ENCODE measurements around the gene CDK8. TPM values are rescaled to one million over a fixed set of nuclear protein-coding genes. Genes with fewer than 3 reads are reported as not detected.

CDK8 gene
- total and polyA plus RNA-seq, 9 of the 15 experiments (the other 6 are each of a cell fraction or from before 2014, with no cell fraction given) = 11.3 to 33.7 (median 20.3) TPM

GRCh38 chr13:26420282-26420960 is 166.5 kb downstream of the CDK8 start:
- H3K79me2 ChIP-seq (ENCODE audit: control insufficient read depth, insufficient read depth, low read length) = no peaks in the 10 kb centered on the region
- intact Hi-C loops (cut with micrococcal nuclease) (no loop called here), in situ Hi-C loops (cut with MboI) (no loop called here)
- 12% methylated on average over 4 of the region's 4 CpGs for WGBS (ENCODE audit: insufficient coverage, low coverage, missing lambda C conversion rate)
- H3K27ac ChIP-seq (ENCODE audit: extremely low read depth, low read depth, low read length) = no peak overlapping the region
- DNase-seq (ENCODE audit: extremely low read depth in 1 of 4, low spot score in 3 of 4) (no peak), ATAC-seq (no peak), FAIRE-seq (no peak)
- H3K9ac ChIP-seq (ENCODE audit: insufficient read depth in 1 of 2, low read depth in 2 of 2, low read length in 2 of 2) = no peak overlapping the region
- no peaks in the 10 kb centered on the region for H3K9me3 ChIP-seq (replicated peaks; ENCODE audit: control insufficient read depth, insufficient read depth, low read depth, low read length)
- H3K9me1 ChIP-seq (ENCODE audit: control insufficient read depth, insufficient read depth, low read length) = no peaks in the 10 kb centered on the region
- CTCF ChIA-PET (ENCODE audit: low intra/inter-chr PET ratio) = no interaction called here
- H3K27me3 ChIP-seq (ENCODE audit: control insufficient read depth in 2 of 2, insufficient read depth in 2 of 2, low read length in 2 of 2) = peaks cover 0 to 6% of the 10 kb centered on the region in 2 experiments; a peak in 1 of 5 replicates
- no peak overlapping the region for H2AFZ ChIP-seq (ENCODE audit: low read depth, low read length)
- no peaks in the 10 kb centered on the region for H4K20me1 ChIP-seq (replicated peaks; ENCODE audit: control insufficient read depth, insufficient read depth, low read length)
- POLR2A ChIA-PET = no interaction called here
- no peak for TF ChIP-seq THAP7 (CRISPR knock-in tag; IDR thresholded peaks at IDR 0.05)
- no peak overlapping the region for H3K4me3 ChIP-seq
- no peaks in the 10 kb centered on the region for H3K4me1 ChIP-seq (replicated peaks in 1 of 2; ENCODE audit: control insufficient read depth in 2 of 2, insufficient read depth in 2 of 2, low read length in 2 of 2)
- H3K4me2 ChIP-seq (ENCODE audit: insufficient read depth, low read length) = no peak overlapping the region
- BruUV-seq (replicated peaks) = no TSS peak
- no peaks in the 10 kb centered on the region for H3K36me3 ChIP-seq (ENCODE audit: control insufficient read depth, insufficient read depth, low read length)

DNA sequence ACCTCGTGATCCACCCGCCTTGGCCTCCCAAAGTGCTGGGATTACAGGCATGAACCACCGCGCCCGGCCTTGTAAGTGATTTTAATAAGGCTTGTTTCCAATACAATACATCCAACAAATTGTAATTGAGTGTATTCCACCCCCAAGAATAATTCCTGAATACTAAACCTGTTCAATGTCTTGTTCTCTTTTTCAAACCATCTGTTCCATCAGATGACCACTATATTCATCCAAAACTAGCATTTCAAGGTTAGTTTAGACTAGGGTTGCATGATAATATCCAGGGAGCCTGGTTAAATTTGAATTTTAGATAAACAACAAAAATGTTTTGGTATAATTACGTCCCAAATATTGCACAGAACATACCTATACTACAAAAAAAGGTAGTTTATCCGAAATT is 168.1 kb downstream of the CDK8 start:
- in situ Hi-C loops (cut with MboI) = no loop called here
- Histone ChIP-seq H3K27me3 (ENCODE audit: control insufficient read depth in 2 of 2, insufficient read depth in 2 of 2, low read length in 2 of 2) (peaks cover 0 to 6% of the 10 kb centered on the region in 2 experiments; a peak in 1 of 5 replicates), H3K27ac (ENCODE audit: extremely low read depth, low read depth, low read length) (no peak overlapping the region), H2AFZ (ENCODE audit: low read depth, low read length) (no peak overlapping the region), H4K20me1 (replicated peaks; ENCODE audit: control insufficient read depth, insufficient read depth, low read length) (no peaks in the 10 kb centered on the region), H3K4me3 (no peak overlapping the region), H3K79me2 (ENCODE audit: control insufficient read depth, insufficient read depth, low read length) (no peaks in the 10 kb centered on the region), H3K9me3 (replicated peaks; ENCODE audit: control insufficient read depth, insufficient read depth, low read depth, low read length) (no peaks in the 10 kb centered on the region), H3K4me1 (replicated peaks in 1 of 2; ENCODE audit: control insufficient read depth in 2 of 2, insufficient read depth in 2 of 2, low read length in 2 of 2) (no peaks in the 10 kb centered on the region), H3K4me2 (ENCODE audit: insufficient read depth, low read length) (no peak overlapping the region), H3K9ac (ENCODE audit: insufficient read depth in 1 of 2, low read depth in 2 of 2, low read length in 2 of 2) (no peak overlapping the region), H3K36me3 (ENCODE audit: control insufficient read depth, insufficient read depth, low read length) (no peaks in the 10 kb centered on the region), H3K9me1 (ENCODE audit: control insufficient read depth, insufficient read depth, low read length) (no peaks in the 10 kb centered on the region)
- ChIA-PET POLR2A (no interaction called here), CTCF (ENCODE audit: low intra/inter-chr PET ratio) (no interaction called here)
- BruUV-seq (replicated peaks) = no TSS peak
- DNase-seq (ENCODE audit: extremely low read depth in 1 of 4, low spot score in 3 of 4) = no peak
- intact Hi-C loops (cut with micrococcal nuclease) = no loop called here
- TF ChIP-seq GTF2F1 (IDR thresholded peaks at IDR 0.05; ENCODE audit: low read depth, low read length) = no peak
- no peak for TF ChIP-seq BRF2 (IDR thresholded peaks at IDR 0.05; ENCODE audit: borderline replicate concordance, insufficient read depth, insufficient read length)
- TF ChIP-seq ZNF507 (tag; conservative IDR thresholded peaks at IDR 0.05) = no peak
- TF ChIP-seq, protein P1, sequence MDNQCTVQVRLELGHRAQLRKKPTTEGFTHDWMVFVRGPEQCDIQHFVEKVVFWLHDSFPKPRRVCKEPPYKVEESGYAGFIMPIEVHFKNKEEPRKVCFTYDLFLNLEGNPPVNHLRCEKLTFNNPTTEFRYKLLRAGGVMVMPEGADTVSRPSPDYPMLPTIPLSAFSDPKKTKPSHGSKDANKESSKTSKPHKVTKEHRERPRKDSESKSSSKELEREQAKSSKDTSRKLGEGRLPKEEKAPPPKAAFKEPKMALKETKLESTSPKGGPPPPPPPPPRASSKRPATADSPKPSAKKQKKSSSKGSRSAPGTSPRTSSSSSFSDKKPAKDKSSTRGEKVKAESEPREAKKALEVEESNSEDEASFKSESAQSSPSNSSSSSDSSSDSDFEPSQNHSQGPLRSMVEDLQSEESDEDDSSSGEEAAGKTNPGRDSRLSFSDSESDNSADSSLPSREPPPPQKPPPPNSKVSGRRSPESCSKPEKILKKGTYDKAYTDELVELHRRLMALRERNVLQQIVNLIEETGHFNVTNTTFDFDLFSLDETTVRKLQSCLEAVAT (IDR thresholded peaks at IDR 0.05) = no peak
- no peak for TF ChIP-seq BRF1 (IDR thresholded peaks at IDR 0.05; ENCODE audit: borderline replicate concordance, extremely low read depth, insufficient read length)
- TF ChIP-seq ZNF586 (CRISPR knock-in tag; conservative IDR thresholded peaks at IDR 0.05) = no peak
- TF ChIP-seq GATAD2A (IDR thresholded peaks at IDR 0.05) = no peak
- no peak for TF ChIP-seq JUND (IDR thresholded peaks at IDR 0.05; ENCODE audit: borderline replicate concordance, low read depth, low read length)
- no peak for TF ChIP-seq JUND (tag; IDR thresholded peaks at IDR 0.05; ENCODE audit: borderline replicate concordance, low read depth, low read length)
- no peak for TF ChIP-seq CBX1 (IDR thresholded peaks at IDR 0.05; ENCODE audit: low read depth)
- ATAC-seq = no peak
- WGBS (ENCODE audit: insufficient coverage, low coverage, missing lambda C conversion rate) = 40% methylated on average over 5 of the region's 7 CpGs
- no peak for FAIRE-seq

Data from K562 (cell line).